IPS-15b (cell line): ENCODE results near the gene PABPN1L.

ENCODE experiments used
- H3K27me3 ChIP-seq: one replicate; pipeline ENCODE4 v1.6.1; 2013; ENCODE audit warnings: low read length; ENCODE audit not compliant: control insufficient read depth, insufficient read depth
- H3K36me3 ChIP-seq: one replicate; pipeline ENCODE4 v1.6.1; 2013; ENCODE audit warnings: low read length; ENCODE audit not compliant: control insufficient read depth, insufficient read depth
- H3K4me1 ChIP-seq: one replicate; pipeline ENCODE4 v1.6.1; 2013; ENCODE audit warnings: mild to moderate bottlenecking, low read length; ENCODE audit not compliant: control insufficient read depth, insufficient read depth
- H3K4me3 ChIP-seq: one replicate; pipeline ENCODE4 v1.5.1; 2013; ENCODE audit warnings: low read depth, low read length
- H3K9ac ChIP-seq: one replicate; pipeline ENCODE4 v1.6.1; 2013; ENCODE audit warnings: low read depth, mild to moderate bottlenecking, low read length
- H3K9me3 ChIP-seq: one replicate; pipeline ENCODE4 v1.6.1; 2013; ENCODE audit warnings: mild to moderate bottlenecking, low read length; ENCODE audit not compliant: control insufficient read depth, insufficient read depth

Gene PABPN1L

DNA sequence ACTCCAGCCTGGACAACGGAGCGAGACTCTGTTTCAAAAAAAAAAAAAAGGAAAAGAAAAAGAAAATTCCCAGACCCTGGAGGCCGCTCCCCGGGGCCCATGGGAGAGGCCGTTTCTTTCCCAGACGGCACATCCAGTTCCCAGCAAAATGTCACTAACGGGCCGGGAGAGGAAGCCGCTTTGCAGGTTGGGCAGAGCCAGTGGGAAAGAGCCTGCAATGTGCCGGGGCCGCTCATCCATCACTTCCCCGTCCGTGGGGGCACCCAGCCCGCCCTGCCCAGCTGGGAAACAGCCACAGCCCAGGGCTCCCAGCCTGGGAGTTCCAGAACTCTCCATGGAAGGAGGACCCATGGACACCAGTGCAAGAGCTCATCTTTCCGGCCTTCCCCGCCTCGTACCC lies 41.8 kb upstream of the PABPN1L start:
- H3K4me1 ChIP-seq, result no peaks in the 10 kb centered on the region

DNA sequence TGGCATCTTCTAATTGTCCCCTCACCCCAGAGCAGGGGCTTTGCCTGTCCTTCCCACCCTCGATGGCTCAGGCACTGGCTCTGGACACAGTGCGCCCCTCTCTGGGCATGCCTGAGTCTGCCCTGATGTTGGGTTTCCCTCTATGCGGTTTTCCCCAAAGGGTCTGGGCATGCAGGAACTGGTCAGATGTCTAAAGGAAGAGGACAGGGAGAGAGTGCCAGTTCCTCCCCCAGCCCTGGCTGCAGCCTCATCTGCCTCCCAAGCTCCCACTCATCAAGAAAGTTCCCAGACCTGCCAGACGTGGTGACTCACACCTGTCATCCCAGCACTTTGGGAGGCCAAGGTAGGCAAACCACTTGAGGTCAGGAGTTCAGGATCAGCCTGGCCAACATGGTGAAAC lies 41.3 kb upstream of the PABPN1L start:
- Histone ChIP-seq H3K9ac (no peak overlapping the region), H3K36me3 (no peaks in the 10 kb centered on the region)

More for the DNA sequence above, 41.8 kb upstream of the PABPN1L start:
- no peaks in the 10 kb centered on the region for H3K36me3 ChIP-seq
- H3K27me3 ChIP-seq, result no peaks in the 10 kb centered on the region
- H3K9ac ChIP-seq, result no peak overlapping the region
- no peak overlapping the region for H3K4me3 ChIP-seq
- no peaks in the 10 kb centered on the region for H3K9me3 ChIP-seq

DNA sequence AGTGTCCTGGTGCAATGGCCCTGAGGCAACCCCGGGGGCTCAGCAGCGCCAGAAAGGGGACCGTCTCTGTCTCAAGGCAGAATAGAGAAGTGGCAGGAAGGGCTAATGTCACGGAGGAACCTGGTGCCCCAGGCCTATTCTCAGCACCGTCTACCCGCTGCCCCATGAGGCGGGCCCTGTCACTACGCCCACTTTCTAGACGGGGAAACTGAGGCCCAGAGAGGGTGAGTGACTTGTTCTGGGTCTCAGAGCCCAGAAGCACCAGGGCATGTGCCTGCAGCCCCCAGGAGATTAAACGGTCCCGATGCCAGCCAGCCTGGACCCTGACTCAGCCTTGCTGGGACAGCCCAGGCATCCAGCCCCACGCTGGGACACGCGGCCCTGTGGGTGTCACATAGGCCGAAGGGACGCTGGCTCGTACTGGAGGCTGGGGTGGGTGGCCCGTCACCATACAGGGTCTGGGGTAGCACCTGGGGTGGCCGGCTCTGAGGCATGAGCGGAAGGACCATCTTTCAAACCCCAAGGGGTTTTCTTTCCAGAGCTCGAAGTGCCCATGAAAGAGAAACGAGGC lies 40.2 kb upstream of the PABPN1L start:
- H3K36me3 ChIP-seq, result no peaks in the 10 kb centered on the region
- H3K4me1 ChIP-seq, result no peaks in the 10 kb centered on the region
- H3K4me3 ChIP-seq, result no peak overlapping the region
- no peaks in the 10 kb centered on the region for H3K27me3 ChIP-seq
- no peak overlapping the region for H3K9ac ChIP-seq
- H3K9me3 ChIP-seq, result no peaks in the 10 kb centered on the region

More for the DNA sequence above, 41.3 kb upstream of the PABPN1L start:
- Histone ChIP-seq H3K4me1 (no peaks in the 10 kb centered on the region), H3K27me3 (no peaks in the 10 kb centered on the region), H3K4me3 (no peak overlapping the region), H3K9me3 (no peaks in the 10 kb centered on the region)

DNA sequence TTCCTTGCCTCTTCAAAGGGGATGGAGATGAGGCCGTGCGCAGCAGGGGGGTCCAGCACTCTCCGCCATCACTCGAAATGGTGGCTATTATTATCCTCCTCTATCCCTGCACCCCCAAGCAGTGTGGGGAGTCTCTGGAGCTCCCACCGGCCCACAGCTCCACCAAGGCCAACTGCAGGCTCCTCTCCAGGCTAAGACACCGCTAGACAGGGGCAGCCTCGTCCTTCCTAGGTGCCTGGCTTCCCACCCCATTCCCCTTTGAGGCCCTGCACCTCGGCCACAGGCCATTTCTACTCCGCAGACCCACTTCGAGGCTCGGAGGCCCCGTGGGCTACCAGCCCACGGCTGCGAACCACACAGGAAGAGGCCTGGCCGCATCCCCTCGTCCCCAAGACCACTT lies 39.6 kb upstream of the PABPN1L start:
- Histone ChIP-seq H3K9me3 (no peaks in the 10 kb centered on the region), H3K4me3 (no peak overlapping the region), H3K4me1 (no peaks in the 10 kb centered on the region), H3K9ac (no peak overlapping the region), H3K36me3 (no peaks in the 10 kb centered on the region), H3K27me3 (no peaks in the 10 kb centered on the region)

DNA sequence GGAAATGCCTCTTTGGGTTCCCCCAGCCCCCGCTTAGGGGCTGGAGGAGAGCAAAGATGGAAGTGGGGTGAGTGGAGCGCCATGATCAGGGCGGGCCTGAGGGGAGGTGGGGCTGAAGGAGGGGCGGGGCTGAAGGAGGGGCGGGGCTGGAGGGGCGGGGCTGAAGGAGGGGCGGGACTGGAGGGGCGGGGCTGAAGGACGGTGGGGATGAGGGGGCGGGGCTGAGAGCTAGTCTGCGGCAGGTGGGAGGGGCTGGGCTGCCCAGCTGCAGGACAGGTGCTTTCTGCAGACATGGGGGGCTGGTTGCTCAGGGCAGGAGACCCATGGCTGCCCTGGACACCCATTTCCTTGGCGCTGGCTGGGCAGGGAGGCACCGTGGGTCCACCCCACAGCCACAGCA lies 39.1 kb upstream of the PABPN1L start:
- Histone ChIP-seq H3K9ac (no peak overlapping the region), H3K9me3 (no peaks in the 10 kb centered on the region), H3K36me3 (no peaks in the 10 kb centered on the region), H3K4me1 (no peaks in the 10 kb centered on the region), H3K27me3 (no peaks in the 10 kb centered on the region), H3K4me3 (no peak overlapping the region)

DNA sequence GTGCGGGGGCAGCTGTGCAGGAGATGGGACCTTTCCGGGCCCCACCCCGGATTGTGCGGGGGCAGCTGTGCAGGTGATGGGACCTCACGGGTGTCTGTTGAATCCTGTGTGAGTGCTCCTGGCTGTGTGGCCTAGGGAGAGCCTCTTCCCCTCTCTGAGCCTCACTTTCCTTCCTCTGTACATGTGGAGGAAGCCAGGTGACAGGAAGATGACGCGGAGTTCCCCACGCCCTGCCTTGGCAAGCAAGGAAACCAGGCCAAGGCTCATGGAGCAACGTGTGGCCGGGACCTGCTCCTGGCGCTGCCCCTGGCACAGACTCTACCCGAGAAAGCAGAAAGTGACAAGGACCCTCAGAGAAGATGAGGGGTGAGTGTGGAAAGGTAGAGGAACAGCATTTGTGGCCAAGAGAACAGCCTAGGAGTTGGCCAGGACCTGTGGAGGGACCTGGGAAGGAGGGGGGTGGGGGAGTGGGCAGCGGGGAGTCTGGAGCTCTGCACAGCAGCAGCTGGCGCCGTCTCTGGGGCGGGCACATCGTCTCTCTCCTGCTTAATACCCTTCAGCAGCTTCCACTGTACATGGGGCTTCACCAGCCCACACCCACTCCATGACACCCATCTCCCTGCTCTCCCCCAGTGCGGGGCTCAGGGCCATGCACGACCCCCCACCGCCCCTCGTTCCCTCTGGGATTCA lies 38.4 kb upstream of the PABPN1L start:
- H3K4me1 ChIP-seq, result no peaks in the 10 kb centered on the region
- H3K27me3 ChIP-seq, result no peaks in the 10 kb centered on the region
- no peaks in the 10 kb centered on the region for H3K9me3 ChIP-seq
- no peaks in the 10 kb centered on the region for H3K36me3 ChIP-seq
- no peak overlapping the region for H3K9ac ChIP-seq
- no peak overlapping the region for H3K4me3 ChIP-seq

DNA sequence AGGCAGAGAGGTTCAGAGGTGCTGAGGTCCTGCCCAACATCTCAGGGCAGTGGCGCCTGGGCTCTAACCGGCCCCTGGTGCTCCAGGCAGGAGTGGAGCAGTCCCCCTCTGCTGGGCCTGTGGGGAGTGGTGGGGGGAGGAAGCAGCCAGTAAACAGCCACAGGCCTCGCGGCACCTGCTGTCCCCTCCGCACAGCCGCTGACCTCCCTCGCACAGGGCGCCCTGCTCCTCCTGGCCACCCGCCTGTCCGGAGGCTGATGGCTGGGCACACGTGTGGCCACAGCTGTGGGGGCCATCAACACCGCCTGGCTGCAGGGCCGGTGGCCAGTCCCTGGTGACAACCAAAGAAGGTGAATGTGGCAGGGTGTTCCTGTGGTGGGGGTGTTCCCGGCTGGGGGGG lies 36.8 kb upstream of the PABPN1L start:
- H3K36me3 ChIP-seq, result no peaks in the 10 kb centered on the region
- H3K4me1 ChIP-seq, result no peaks in the 10 kb centered on the region
- H3K9ac ChIP-seq, result no peak overlapping the region
- no peak overlapping the region for H3K4me3 ChIP-seq
- no peaks in the 10 kb centered on the region for H3K9me3 ChIP-seq
- no peaks in the 10 kb centered on the region for H3K27me3 ChIP-seq

DNA sequence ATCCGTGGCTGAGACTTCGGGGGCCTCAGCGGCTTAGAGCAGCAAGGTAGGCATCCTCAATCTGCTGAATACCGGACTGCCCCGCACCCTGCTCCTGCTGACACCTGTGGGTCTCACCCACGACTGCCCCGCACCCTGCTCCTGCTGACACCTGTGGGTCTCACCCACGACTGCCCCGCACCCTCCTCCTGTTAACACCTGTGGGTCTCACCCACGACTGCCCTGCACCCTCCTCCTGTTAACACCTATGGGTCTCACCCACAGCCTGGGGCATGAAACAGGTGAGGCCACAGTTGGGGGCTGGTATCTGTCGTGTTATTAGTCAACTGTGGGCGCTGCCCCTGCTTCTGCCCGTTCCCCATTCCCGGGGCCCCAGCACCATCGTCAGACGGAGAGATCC lies 36.3 kb upstream of the PABPN1L start:
- Histone ChIP-seq H3K4me1 (no peaks in the 10 kb centered on the region), H3K9ac (no peak overlapping the region), H3K9me3 (no peaks in the 10 kb centered on the region), H3K27me3 (no peaks in the 10 kb centered on the region), H3K36me3 (no peaks in the 10 kb centered on the region), H3K4me3 (no peak overlapping the region)

DNA sequence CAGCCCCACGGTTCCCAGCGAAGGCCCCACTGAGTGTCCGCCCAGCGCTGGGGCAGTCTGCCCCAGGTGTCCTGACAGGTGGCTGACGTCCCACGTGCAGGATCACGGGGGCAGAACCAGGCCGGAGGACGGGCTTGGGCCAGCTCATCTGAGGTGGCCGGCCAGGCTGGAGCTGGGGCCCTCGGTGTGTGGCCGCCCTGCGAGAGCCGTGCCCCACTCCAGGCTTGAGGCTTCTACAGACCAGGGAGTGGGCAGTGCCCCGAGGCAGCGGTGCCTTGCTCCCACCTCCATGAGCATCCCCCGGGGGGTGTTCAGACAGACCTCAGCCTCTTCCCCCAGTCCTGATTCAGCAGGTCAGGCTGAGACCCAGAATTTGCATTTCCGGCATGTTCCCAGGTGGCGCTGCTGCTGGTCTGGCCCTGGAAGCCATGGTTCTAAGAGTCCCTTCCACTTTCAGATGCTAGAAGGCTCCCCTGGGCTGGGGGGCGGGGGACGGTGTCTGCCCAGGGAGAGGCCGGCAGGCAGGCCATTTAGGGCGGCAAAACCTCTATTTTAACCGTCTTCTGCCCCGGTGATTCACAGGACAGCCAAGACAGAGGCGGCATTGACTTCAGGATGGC lies 35.4 kb upstream of the PABPN1L start:
- H3K4me3 ChIP-seq, result no peak overlapping the region
- no peaks in the 10 kb centered on the region for H3K36me3 ChIP-seq
- H3K9ac ChIP-seq, result no peak overlapping the region
- H3K27me3 ChIP-seq, result no peaks in the 10 kb centered on the region
- H3K4me1 ChIP-seq, result no peaks in the 10 kb centered on the region
- no peaks in the 10 kb centered on the region for H3K9me3 ChIP-seq

DNA sequence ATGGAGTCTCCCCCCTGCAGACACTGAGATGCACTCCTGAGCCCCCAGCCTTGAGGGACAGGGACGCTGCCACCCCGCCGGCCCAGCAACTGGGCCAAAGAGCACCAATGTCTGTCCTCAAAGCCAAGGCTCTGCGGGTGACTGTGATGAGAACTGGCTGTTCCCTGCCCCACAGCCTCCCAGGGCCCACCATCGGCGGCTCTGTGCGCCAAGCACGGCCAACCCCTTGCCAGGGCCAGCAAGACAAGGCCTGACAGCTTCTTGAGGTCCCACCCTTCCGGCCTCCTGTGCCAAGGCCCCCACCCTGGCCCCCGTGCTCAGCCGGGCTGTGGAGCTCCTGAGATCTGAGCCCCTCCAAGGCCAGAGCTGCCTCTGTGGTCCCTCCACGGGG lies 34.2 kb upstream of the PABPN1L start:
- Histone ChIP-seq H3K36me3 (no peaks in the 10 kb centered on the region), H3K9me3 (no peaks in the 10 kb centered on the region), H3K27me3 (no peaks in the 10 kb centered on the region), H3K9ac (no peak overlapping the region), H3K4me3 (no peak overlapping the region), H3K4me1 (no peaks in the 10 kb centered on the region)

DNA sequence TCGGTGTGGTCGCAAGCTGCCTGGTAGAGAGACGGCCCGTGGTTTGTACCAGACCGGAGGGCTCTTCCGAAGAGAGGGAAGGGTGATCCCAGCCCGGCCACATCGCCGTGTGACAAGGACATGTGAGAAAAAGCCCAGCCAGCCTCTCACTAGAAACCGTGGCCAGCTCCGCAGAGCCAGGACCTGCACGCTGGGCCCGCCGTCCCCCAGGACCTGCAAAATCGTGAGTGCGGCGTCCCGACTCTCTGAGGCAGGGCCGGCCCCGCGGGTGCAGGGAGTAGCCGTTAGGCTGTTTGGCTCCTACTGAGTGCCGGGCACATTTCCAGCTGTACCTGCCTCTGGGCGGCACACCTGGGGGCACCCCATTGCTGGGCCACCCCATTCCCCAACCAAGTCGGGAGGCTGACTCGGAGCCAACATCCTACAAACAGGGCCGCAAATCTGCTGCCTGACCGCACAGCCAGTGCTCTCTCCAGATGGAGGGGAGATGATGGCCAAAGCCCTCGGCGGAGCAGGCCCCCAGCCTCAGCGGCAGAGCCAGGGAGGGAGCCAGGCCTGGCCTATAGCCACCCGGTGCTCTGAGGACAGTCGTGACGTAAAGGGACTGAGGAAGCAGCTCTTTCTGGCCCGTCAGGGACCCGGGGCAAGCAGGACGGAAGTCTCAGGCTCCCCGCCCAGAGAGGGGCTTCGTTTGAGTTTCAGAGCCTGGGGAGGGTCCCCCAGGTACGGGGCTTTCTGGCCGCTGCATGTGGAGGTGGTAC lies 33.6 kb upstream of the PABPN1L start:
- no peaks in the 10 kb centered on the region for H3K27me3 ChIP-seq

More for the DNA sequence above, 33.6 kb upstream of the PABPN1L start:
- H3K4me1 ChIP-seq, result no peaks in the 10 kb centered on the region
- no peaks in the 10 kb centered on the region for H3K36me3 ChIP-seq
- H3K9me3 ChIP-seq, result no peaks in the 10 kb centered on the region
- H3K9ac ChIP-seq, result no peak overlapping the region
- H3K4me3 ChIP-seq, result no peak overlapping the region
